ENCODE measurements around the gene MBLAC1. TPM values are rescaled to one million over a fixed set of nuclear protein-coding genes. Genes with fewer than 3 reads are reported as not detected.
A peak's percentile ranks its signal among the peaks of the same experiment; 100 is the strongest.

Gene MBLAC1
- total and polyA plus RNA-seq, 9 of the 15 experiments (the other 6 are each of a cell fraction or from before 2014, with no cell fraction given) = 0.03 to 3.1 (median 0.52) TPM

DNA sequence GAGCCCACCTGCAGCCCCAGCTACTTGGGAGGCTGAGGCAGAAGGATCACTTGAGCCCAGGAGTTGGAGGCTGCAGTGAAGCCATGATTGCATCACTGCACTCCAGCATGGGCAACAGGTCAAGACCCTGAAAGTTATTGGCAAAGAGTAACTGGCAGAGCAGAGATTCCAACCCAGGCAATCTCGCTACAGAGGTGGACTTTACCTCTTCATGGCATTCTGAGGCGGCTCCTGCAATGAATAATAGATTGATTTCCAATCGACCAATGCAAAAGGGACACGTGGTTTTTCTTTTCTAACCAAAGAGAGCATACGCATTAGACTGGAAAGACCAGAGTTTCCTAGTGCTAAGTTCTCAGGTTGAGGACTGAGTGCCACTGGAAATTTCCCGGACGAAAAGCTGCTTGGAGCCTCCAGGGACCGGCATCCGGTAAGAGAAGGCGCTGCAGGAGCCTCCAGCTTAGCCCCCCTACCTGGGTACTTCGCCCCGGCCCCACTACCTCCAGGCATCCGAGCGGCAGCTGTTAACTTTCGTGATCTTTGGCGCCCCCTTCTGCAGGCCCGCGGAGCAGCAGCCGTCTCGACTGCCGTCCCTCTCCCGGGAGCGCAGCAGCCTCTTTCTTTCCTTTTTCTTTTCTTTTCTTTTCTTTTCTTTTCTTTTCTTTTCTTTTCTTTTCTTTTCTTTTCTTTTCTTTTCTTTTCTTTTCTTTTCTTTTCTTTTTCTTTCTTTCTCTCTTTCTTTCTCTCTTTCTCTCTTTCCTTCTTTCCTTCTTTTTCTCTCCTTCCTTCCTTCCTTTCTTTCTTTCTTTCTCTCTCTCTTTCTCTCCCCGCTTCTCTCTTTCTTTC, 4.1 kb downstream of the MBLAC1 start (continued):
- TF ChIP-seq, protein P1, sequence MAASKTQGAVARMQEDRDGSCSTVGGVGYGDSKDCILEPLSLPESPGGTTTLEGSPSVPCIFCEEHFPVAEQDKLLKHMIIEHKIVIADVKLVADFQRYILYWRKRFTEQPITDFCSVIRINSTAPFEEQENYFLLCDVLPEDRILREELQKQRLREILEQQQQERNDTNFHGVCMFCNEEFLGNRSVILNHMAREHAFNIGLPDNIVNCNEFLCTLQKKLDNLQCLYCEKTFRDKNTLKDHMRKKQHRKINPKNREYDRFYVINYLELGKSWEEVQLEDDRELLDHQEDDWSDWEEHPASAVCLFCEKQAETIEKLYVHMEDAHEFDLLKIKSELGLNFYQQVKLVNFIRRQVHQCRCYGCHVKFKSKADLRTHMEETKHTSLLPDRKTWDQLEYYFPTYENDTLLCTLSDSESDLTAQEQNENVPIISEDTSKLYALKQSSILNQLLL (CRISPR knock-in tag; IDR thresholded peaks at IDR 0.05; ENCODE audit: borderline replicate concordance) = no peak
- TF ChIP-seq SMARCB1 (IDR thresholded peaks at IDR 0.05; ENCODE audit: insufficient read length, low read depth) (no peak), ZBTB11 (CRISPR knock-in tag; IDR thresholded peaks at IDR 0.05) (no peak; a peak in 1 of 6 replicates), ARID1B (IDR thresholded peaks at IDR 0.05) (no peak; the same call in none of the 2 replicates), GABPB1 (CRISPR knock-in tag; IDR thresholded peaks at IDR 0.05) (peak; percentile 34; the same call in 1 of the 2 replicates), MECOM (CRISPR knock-in tag; IDR thresholded peaks at IDR 0.05) (no peak), ZBTB17 (CRISPR knock-in tag; IDR thresholded peaks at IDR 0.05) (no peak), MYC (IDR thresholded peaks at IDR 0.05; ENCODE audit: low read depth, low read length) (no peak), MYC (CRISPR knock-in tag; IDR thresholded peaks at IDR 0.05; ENCODE audit: borderline replicate concordance, low read depth) (no peak), ZNF551 (CRISPR knock-in tag; IDR thresholded peaks at IDR 0.05) (no peak), ZNF764 (CRISPR knock-in tag; IDR thresholded peaks at IDR 0.05; ENCODE audit: low read depth) (0 out of 2 replicates have a peak, but pooled peaks have one; percentile 31), TBL1XR1 (IDR thresholded peaks at IDR 0.05; ENCODE audit: low read length in 2 of 2) (0 out of 4 replicates have a peak, but pooled peaks of 1 of the 2 experiments have one; percentile 41), POLR2AphosphoS2 (IDR thresholded peaks at IDR 0.05; ENCODE audit: low read length) (no peak), ARID2 (IDR thresholded peaks at IDR 0.05) (peak; percentile 77; the same call in 1 of the 2 replicates), STAG1 (CRISPR knock-in tag; IDR thresholded peaks at IDR 0.05; ENCODE audit: borderline replicate concordance) (peak; percentile 68; the same call in 1 of the 2 replicates), ZC3H8 (IDR thresholded peaks at IDR 0.05) (no peak), ZNF124 (CRISPR knock-in tag; IDR thresholded peaks at IDR 0.05) (no peak)
